B cell (primary cell): ENCODE measurements around the gene ATG4A.

Source experiments
- CTCF ChIP-seq: fragments of 200-600 bp; IDR thresholded peaks from one replicate; pipeline ENCODE4 v1.8.0; 2022; ENCODE audit warnings: antibody characterized with exemption, mild to moderate bottlenecking
- EZH2 ChIP-seq: IDR thresholded peaks from 2 replicates; pipeline ENCODE4 v1.6.1; 2012; ENCODE audit warnings: borderline replicate concordance, low read depth, mild to moderate bottlenecking, moderate library complexity, low read length; ENCODE audit not compliant: insufficient read depth, poor library complexity, severe bottlenecking

- TF ChIP-seq CTCF (no peak), EZH2 (no peak)
Measured at GRCh38 chrX:108091264-108091877, at the start of gene ATG4A, which contains the start of gene PSMD10.
